IMR-90 (cell line): Measurements from ENCODE around the gene GAS6. TPM values are rescaled to one million over a fixed set of nuclear protein-coding genes. Genes with fewer than 3 reads are reported as not detected.
A peak's percentile ranks its signal among the peaks of the same experiment; 100 is the strongest.

Source experiments
- ATAC-seq: fragments of 200-7000 bp; cut with Tn5 transposase; 2 replicates; pipeline ENCODE4 v1.9.1; 2020; ENCODE audit warnings: low read depth, mild to moderate bottlenecking, moderate library complexity
- BruUV-seq: library from RNA; stranded (reverse); fragments of 400-500 nt; replicated peaks from 2 replicates; lab custom pipeline; 2021; lab: Mats Ljungman, UMichigan
- CTCF ChIA-PET: fragments of 300-600 bp; formaldehyde crosslinking; extraction: SDS; loops from one replicate; lab custom pipeline; 2021; ENCODE audit warnings: antibody characterized with exemption; lab: Yijun Ruan, JAX
- POLR2A ChIA-PET: fragments of 300-600 bp; sonication (Branson Sonifier 250); formaldehyde crosslinking; loops from one replicate; lab custom pipeline; 2022; ENCODE audit warnings: antibody characterized with exemption; ENCODE audit not compliant: unreplicated experiment; lab: Charles Lee
- DNase-seq: peaks from one replicate; pipeline ENCODE4 v3.0.0; 2013
- H2AFZ ChIP-seq: replicated peaks from 2 replicates; pipeline ENCODE3; 2013; ENCODE audit warnings: low read length, mild to moderate bottlenecking; ENCODE audit not compliant: poor library complexity
- H2AK5ac ChIP-seq: 2 replicates; pipeline ENCODE4 v1.6.1; 2013; ENCODE audit warnings: low read depth, low read length, inconsistent platforms
- H2AK9ac ChIP-seq: replicated peaks from 2 replicates; pipeline ENCODE3; 2013; ENCODE audit warnings: mild to moderate bottlenecking, low read depth, low read length, moderate library complexity; ENCODE audit not compliant: poor library complexity
- H2BK120ac ChIP-seq: 2 replicates; pipeline ENCODE4 v1.6.1; 2013; ENCODE audit warnings: low read depth, low read length, inconsistent platforms
- H2BK15ac ChIP-seq: 3 replicates; pipeline ENCODE4 v1.6.1; 2013; ENCODE audit warnings: low read depth, low read length, inconsistent platforms
- H2BK20ac ChIP-seq: 2 replicates; pipeline ENCODE4 v1.6.1; 2013; ENCODE audit warnings: low read depth, mild to moderate bottlenecking, inconsistent platforms, low read length, moderate library complexity
- H2BK5ac ChIP-seq: 2 replicates; pipeline ENCODE4 v1.6.1; 2013; ENCODE audit warnings: mild to moderate bottlenecking, low read depth, low read length, inconsistent platforms; ENCODE audit not compliant: poor library complexity, severe bottlenecking
- H3K14ac ChIP-seq: replicated peaks from 2 replicates; pipeline ENCODE4 v1.6.1; 2013; ENCODE audit warnings: low read depth, low read length, inconsistent platforms
- H3K18ac ChIP-seq: 2 replicates; pipeline ENCODE4 v1.6.1; 2013; ENCODE audit warnings: low read depth, low read length, control low read depth
- H3K23ac ChIP-seq: 2 replicates; pipeline ENCODE4 v1.6.1; 2013; ENCODE audit warnings: low read depth, low read length, inconsistent platforms
- H3K27ac ChIP-seq: 2 replicates; pipeline ENCODE4 v1.5.1; 2013; ENCODE audit warnings: mild to moderate bottlenecking, control low read depth, low read length; ENCODE audit not compliant: insufficient read depth
- H3K27me3 ChIP-seq: 2 replicates; pipeline ENCODE4 v1.6.1; 2013; ENCODE audit warnings: low read length; ENCODE audit not compliant: control insufficient read depth, insufficient read depth
- H3K36me3 ChIP-seq: 2 replicates; pipeline ENCODE4 v1.6.1; 2013; ENCODE audit warnings: low read length, mixed read lengths; ENCODE audit not compliant: control insufficient read depth, insufficient read depth
- H3K4ac ChIP-seq: 2 replicates; pipeline ENCODE4 v1.6.1; 2013; ENCODE audit warnings: low read depth, low read length, inconsistent platforms
- H3K4me1 ChIP-seq: 2 replicates; pipeline ENCODE4 v1.6.1; 2013; ENCODE audit warnings: low read length, mixed read lengths; ENCODE audit not compliant: control insufficient read depth, insufficient read depth
- H3K4me2 ChIP-seq: 2 replicates; pipeline ENCODE4 v1.6.1; 2013; ENCODE audit warnings: low read depth, mild to moderate bottlenecking, control low read depth, low read length, moderate library complexity
- H3K4me3 ChIP-seq: 2 replicates; pipeline ENCODE4 v1.5.1; 2013; ENCODE audit warnings: low read depth, mild to moderate bottlenecking, control low read depth, low read length, moderate library complexity; ENCODE audit not compliant: insufficient read depth
- H3K56ac ChIP-seq: 2 replicates; pipeline ENCODE4 v1.6.1; 2013; ENCODE audit warnings: low read length, inconsistent platforms; ENCODE audit not compliant: insufficient read depth; ENCODE audit errors: extremely low read depth
- H3K79me1 ChIP-seq, 2 experiments: 2 replicates each; pipeline ENCODE4 v1.6.1; 2013; ENCODE audit warnings: low read length in 2 of 2, inconsistent platforms in 1 of 2, low read depth in 1 of 2
- H3K9ac ChIP-seq: 2 replicates; pipeline ENCODE4 v1.6.1; 2013; ENCODE audit warnings: low read depth, low read length, control low read depth
- H3K9me1 ChIP-seq: 2 replicates; pipeline ENCODE4 v1.6.1; 2013; ENCODE audit warnings: low read length, inconsistent platforms; ENCODE audit not compliant: insufficient read depth
- H3K9me3 ChIP-seq: 2 replicates; pipeline ENCODE4 v1.6.1; 2013; ENCODE audit warnings: low read length; ENCODE audit not compliant: control insufficient read depth, insufficient read depth
- H4K20me1 ChIP-seq: 2 replicates; pipeline ENCODE4 v1.6.1; 2013; ENCODE audit warnings: low read length, inconsistent platforms; ENCODE audit not compliant: insufficient read depth
- H4K5ac ChIP-seq: 2 replicates; pipeline ENCODE4 v1.6.1; 2013; ENCODE audit warnings: mild to moderate bottlenecking, low read depth, low read length, control low read depth
- H4K8ac ChIP-seq, 2 experiments: 2 replicates each; pipeline ENCODE4 v1.6.1; 2013; ENCODE audit warnings: low read depth in 2 of 2, low read length in 2 of 2, control low read depth in 1 of 2, inconsistent platforms in 1 of 2
- H4K91ac ChIP-seq: 2 replicates; pipeline ENCODE4 v1.6.1; 2013; ENCODE audit warnings: low read depth, low read length, inconsistent platforms; ENCODE audit not compliant: insufficient read depth
- BHLHE40 ChIP-seq: fragments of 150-350 bp; IDR thresholded peaks from 2 replicates; pipeline ENCODE4 v1.6.1; 2016; ENCODE audit warnings: mild to moderate bottlenecking, low read depth, low read length
- CEBPB ChIP-seq: IDR thresholded peaks from 2 replicates; pipeline ENCODE4 v1.6.1; 2012; ENCODE audit warnings: low read depth, low read length, improper control_type of control experiment
- CHD1 ChIP-seq: IDR thresholded peaks from 2 replicates; pipeline ENCODE4 v1.6.1; 2012; ENCODE audit warnings: low read depth, low read length, improper control_type of control experiment
- ELK1 ChIP-seq: fragments of 150-350 bp; IDR thresholded peaks from 2 replicates; pipeline ENCODE4 v1.6.1; 2016; ENCODE audit warnings: low read depth, mild to moderate bottlenecking, low read length, moderate library complexity, borderline replicate concordance
- FOS ChIP-seq: fragments of 150-350 bp; IDR thresholded peaks from 2 replicates; pipeline ENCODE4 v1.6.1; 2016; ENCODE audit warnings: low read depth, low read length
- MAZ ChIP-seq: IDR thresholded peaks from 2 replicates; pipeline ENCODE4 v1.6.1; 2012; ENCODE audit warnings: low read depth, mild to moderate bottlenecking, low read length, improper control_type of control experiment, moderate library complexity, borderline replicate concordance
- NFE2L2 ChIP-seq: fragments of 150-350 bp; IDR thresholded peaks from 2 replicates; pipeline ENCODE4 v1.6.1; 2016; ENCODE audit warnings: low read depth, mild to moderate bottlenecking, low read length
- POLR2A ChIP-seq: IDR thresholded peaks from 2 replicates; pipeline ENCODE4 v1.6.1; 2012; ENCODE audit warnings: mild to moderate bottlenecking, low read depth, low read length
- RAD21 ChIP-seq: IDR thresholded peaks from 2 replicates; pipeline ENCODE4 v1.6.1; 2012; ENCODE audit warnings: low read length, improper control_type of control experiment
- RCOR1 ChIP-seq: IDR thresholded peaks from 2 replicates; pipeline ENCODE4 v1.6.1; 2012; ENCODE audit warnings: mild to moderate bottlenecking, low read length, improper control_type of control experiment; ENCODE audit not compliant: insufficient replicate concordance
- SMC3 ChIP-seq: fragments of 150-350 bp; IDR thresholded peaks from 2 replicates; pipeline ENCODE4 v1.6.1; 2016; ENCODE audit warnings: low read depth, mild to moderate bottlenecking, antibody characterized with exemption, low read length, moderate library complexity
- USF2 ChIP-seq: fragments of 150-350 bp; IDR thresholded peaks from 2 replicates; pipeline ENCODE4 v1.6.1; 2017; ENCODE audit warnings: mild to moderate bottlenecking, antibody characterized with exemption, low read length, low read depth
- WGBS, 2 experiments: methylation state at CpG; one replicate each; pipeline versions ENCODE4 v1.1.5 to v1.1.7; 2013; ENCODE audit warnings: missing lambda C conversion rate in 2 of 2; ENCODE audit not compliant: insufficient read length in 1 of 2; ENCODE audit errors: extremely low coverage in 2 of 2; 5-methylcytosine and 5-hydroxymethylcytosine counted together
- dilution Hi-C: fragments of 300-500 bp; cut with HindIII; formaldehyde crosslinking; loops from one replicate; pipeline ENCODE4 v1.14.3; 2018; ENCODE audit warnings: low sequenced_read_pairs; ENCODE audit not compliant: unreplicated experiment
- in situ Hi-C: fragments of 300-500 bp; cut with MboI; formaldehyde crosslinking; loops from 3 replicates; pipeline ENCODE4 v1.14.3; 2019; ENCODE audit warnings: low sequenced_read_pairs, inconsistent platforms, mixed read lengths
- intact Hi-C: fragments of 100-400 bp; cut with micrococcal nuclease; formaldehyde crosslinking; loops from 2 replicates; pipeline ENCODE4 v1.10.0; 2022
- polyA plus RNA-seq, 3 experiments: library from polyadenylated mRNA; depleted of rRNA; stranded (reverse); fragments of >200 nt; gene quantifications; 2 replicates each; pipeline ENCODE4 v1.2.3, GENCODE V29; 2012; ENCODE audit warnings: low replicate concordance in 1 of 3
- total RNA-seq: library from RNA; depleted of rRNA; stranded (reverse); fragments of >200 nt; gene quantifications from 2 replicates; pipeline ENCODE4 v1.2.3, GENCODE V29; 2012
- TF ChIP-seq, protein P1 (sequence below): conservative IDR thresholded peaks from 2 replicates; pipeline ENCODE4 v1.5.1; 2012; ENCODE audit warnings: mild to moderate bottlenecking, low read depth, low read length, improper control_type of control experiment

GAS6 gene
- total and polyA plus RNA-seq, 2 of the 4 experiments (the other 2 are of a cell fraction), result 220 to 823 TPM

- Histone ChIP-seq H4K20me1 (peaks cover 47% of the 10 kb centered on the region), H3K56ac (no peak overlapping the region), H2AFZ (peak overlapping the region; percentile 79), H3K36me3 (peaks cover 13% of the 10 kb centered on the region), H3K9me1 (peaks cover 12% of the 10 kb centered on the region), H3K14ac (peak overlapping the region; percentile 52; the same call in 1 of the 2 replicates), H3K79me1 (peaks cover 3 to 57% of the 10 kb centered on the region in 2 experiments), H2BK5ac (peak overlapping the region; percentile 12), H3K4ac (peak overlapping the region; percentile 78), H2AK9ac (peak overlapping the region; percentile 80), H3K27ac (peak overlapping the region; percentile 3; the same call in 1 of the 2 replicates), H4K5ac (no peak overlapping the region), H3K4me1 (peaks cover 32% of the 10 kb centered on the region), H3K18ac (no peak overlapping the region; the same call in 1 of the 2 replicates), H4K91ac (peak overlapping the region; percentile 74), H2BK15ac (no peak overlapping the region), H3K9me3 (no peaks in the 10 kb centered on the region), H2BK120ac (peak overlapping the region; percentile 63), H3K4me2 (no peak overlapping the region), H3K4me3 (no peak overlapping the region), H4K8ac (peak overlapping the region in 1 of 2 experiments; percentile 43; a peak in 1 of 4 replicates), H3K9ac (no peak overlapping the region), H2BK20ac (no peak overlapping the region; the same call in 1 of the 2 replicates), H3K27me3 (no peaks in the 10 kb centered on the region), H2AK5ac (peak overlapping the region; percentile 58; the same call in 1 of the 2 replicates), H3K23ac (no peak overlapping the region)
- ChIA-PET POLR2A (no interaction called here), CTCF (no interaction called here)
- ATAC-seq (peak; percentile 3), DNase-seq (peak; percentile 83)
- dilution Hi-C loops, result no loop called here
- intact Hi-C loops, result loop anchor here (1.0 to 10.0 kb wide), 3 partner anchors 130 to 409 kb away; no protein-coding TSS in a partner anchor
- no TSS peak for BruUV-seq
- 55% methylated on average over 7 of the region's 24 CpGs; no CpG with 5 or more reads in 1 of the 2 experiments for WGBS, 2 experiments
- in situ Hi-C loops, result no loop called here
- TF ChIP-seq RAD21 (peak; percentile 80), USF2 (peak; percentile 84), BHLHE40 (peak; percentile 60), RCOR1 (no peak), FOS (no peak), POLR2A (no peak), CHD1 (no peak), ELK1 (no peak), CEBPB (peak; percentile 95), SMC3 (peak; percentile 51), MAZ (peak; percentile 88), NFE2L2 (no peak)
- TF ChIP-seq, protein P1, sequence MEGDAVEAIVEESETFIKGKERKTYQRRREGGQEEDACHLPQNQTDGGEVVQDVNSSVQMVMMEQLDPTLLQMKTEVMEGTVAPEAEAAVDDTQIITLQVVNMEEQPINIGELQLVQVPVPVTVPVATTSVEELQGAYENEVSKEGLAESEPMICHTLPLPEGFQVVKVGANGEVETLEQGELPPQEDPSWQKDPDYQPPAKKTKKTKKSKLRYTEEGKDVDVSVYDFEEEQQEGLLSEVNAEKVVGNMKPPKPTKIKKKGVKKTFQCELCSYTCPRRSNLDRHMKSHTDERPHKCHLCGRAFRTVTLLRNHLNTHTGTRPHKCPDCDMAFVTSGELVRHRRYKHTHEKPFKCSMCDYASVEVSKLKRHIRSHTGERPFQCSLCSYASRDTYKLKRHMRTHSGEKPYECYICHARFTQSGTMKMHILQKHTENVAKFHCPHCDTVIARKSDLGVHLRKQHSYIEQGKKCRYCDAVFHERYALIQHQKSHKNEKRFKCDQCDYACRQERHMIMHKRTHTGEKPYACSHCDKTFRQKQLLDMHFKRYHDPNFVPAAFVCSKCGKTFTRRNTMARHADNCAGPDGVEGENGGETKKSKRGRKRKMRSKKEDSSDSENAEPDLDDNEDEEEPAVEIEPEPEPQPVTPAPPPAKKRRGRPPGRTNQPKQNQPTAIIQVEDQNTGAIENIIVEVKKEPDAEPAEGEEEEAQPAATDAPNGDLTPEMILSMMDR, result peak; percentile 78
These were observed 46.7 kb downstream of the GAS6 start for GRCh38 chr13:113816946-113817859.
